ENCODE results near the gene PDIA3.

DNA sequence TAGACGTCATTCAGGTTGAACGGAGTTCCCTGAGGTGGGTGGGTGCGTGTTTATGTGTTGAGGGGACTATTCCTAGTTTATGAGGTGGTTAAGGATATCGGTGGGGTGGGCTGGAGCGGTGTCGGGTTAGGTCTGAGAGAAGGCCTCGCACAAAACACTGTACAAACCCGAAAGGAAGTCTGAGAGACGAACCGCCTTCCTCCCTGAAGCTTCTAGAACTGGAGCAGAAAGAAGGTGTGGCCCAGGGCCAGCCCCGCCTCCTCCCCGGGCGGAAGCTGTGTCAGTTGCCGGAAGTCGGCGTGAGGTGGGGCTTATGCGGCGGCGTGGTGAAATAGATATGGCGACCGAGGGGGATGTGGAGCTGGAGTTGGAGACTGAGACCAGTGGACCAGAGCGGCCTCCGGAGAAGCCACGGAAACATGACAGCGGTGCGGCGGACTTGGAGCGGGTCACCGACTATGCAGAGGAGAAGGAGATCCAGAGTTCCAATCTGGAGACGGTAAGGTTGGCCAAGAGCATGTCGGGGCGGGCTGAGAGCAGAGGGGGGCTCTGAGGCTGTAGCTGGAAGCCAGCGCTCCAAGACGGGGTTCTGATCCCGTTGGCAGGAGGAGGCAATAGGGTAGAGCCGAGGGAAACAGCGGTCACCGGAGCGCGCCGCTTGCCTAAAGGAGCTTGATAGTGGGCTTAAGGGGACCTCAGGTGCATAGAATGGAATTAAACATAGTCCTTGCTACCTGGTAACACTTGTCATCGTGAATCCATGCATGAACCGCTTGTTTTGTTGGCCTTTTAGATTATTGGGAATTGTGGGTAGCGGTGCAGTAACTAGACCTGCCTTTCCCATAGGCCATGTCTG lies 54.3 kb downstream of the PDIA3 start, which contains the start of gene HYPK:
- TF ChIP-seq, protein P1, sequence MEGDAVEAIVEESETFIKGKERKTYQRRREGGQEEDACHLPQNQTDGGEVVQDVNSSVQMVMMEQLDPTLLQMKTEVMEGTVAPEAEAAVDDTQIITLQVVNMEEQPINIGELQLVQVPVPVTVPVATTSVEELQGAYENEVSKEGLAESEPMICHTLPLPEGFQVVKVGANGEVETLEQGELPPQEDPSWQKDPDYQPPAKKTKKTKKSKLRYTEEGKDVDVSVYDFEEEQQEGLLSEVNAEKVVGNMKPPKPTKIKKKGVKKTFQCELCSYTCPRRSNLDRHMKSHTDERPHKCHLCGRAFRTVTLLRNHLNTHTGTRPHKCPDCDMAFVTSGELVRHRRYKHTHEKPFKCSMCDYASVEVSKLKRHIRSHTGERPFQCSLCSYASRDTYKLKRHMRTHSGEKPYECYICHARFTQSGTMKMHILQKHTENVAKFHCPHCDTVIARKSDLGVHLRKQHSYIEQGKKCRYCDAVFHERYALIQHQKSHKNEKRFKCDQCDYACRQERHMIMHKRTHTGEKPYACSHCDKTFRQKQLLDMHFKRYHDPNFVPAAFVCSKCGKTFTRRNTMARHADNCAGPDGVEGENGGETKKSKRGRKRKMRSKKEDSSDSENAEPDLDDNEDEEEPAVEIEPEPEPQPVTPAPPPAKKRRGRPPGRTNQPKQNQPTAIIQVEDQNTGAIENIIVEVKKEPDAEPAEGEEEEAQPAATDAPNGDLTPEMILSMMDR (IDR thresholded peaks at IDR 0.05; ENCODE audit: borderline replicate concordance, extremely low read depth, low read length, poor library complexity, severe bottlenecking), result no peak
- no peak for TF ChIP-seq EZH2 (IDR thresholded peaks at IDR 0.05; ENCODE audit: borderline replicate concordance, low read depth, low read length, severe bottlenecking)

All from DND-41 (cell line).